ENCODE results near the gene HSDL2.

- TF ChIP-seq POLR2A (IDR thresholded peaks at IDR 0.05; ENCODE audit: low read length) (no peak), GATA1 (IDR thresholded peaks at IDR 0.05; ENCODE audit: low read depth, low read length) (no peak)
Measured at GRCh38 chr9:112377684-112378327, 2.1 kb upstream of the HSDL2 start.
